Endometrial microvascular endothelial cells (primary cell): ENCODE measurements around the gene UBE2D3. TPM values are rescaled to one million over a fixed set of nuclear protein-coding genes. Genes with fewer than 3 reads are reported as not detected.

Source experiments
- in situ Hi-C: cut with HindIII; loops from 2 replicates; pipeline ENCODE4 v1.10.0; 2017; ENCODE audit warnings: low sequenced_read_pairs, low pct_unique_long_range_greater_than_20kb; ENCODE audit errors: inconsistent ontology term
- total RNA-seq: library from RNA; depleted of rRNA; stranded (reverse); fragments of >200 nt; gene quantifications from one replicate; pipeline ENCODE4 v1.2.3, GENCODE V29; 2015; ENCODE audit errors: inconsistent ontology term

The UBE2D3 gene
- total RNA-seq, 1 donor from 2014 or later, result 372 TPM

GRCh38 chr4:102761906-102762305 lies 65.4 kb downstream of the UBE2D3 start:
- in situ Hi-C loops, result no loop called here

- in situ Hi-C loops, result no loop called here
These were observed 66.1 kb downstream of the UBE2D3 start for GRCh38 chr4:102761296-102761701.

GRCh38 chr4:102760645-102761295 lies 66.6 kb downstream of the UBE2D3 start, which contains the start of gene MANBA:
TSS of gene MANBA (minus strand) at chr4:102760968. CDS start at chr4:102760894, 74 bp downstream.
- in situ Hi-C loops, result no loop called here

- in situ Hi-C loops, result no loop called here
These were observed 67.3 kb downstream of the UBE2D3 start for GRCh38 chr4:102759831-102760644.

- in situ Hi-C loops, result no loop called here
These were observed 68.8 kb downstream of the UBE2D3 start for GRCh38 chr4:102758241-102759160.

GRCh38 chr4:102757681-102758080 lies 69.7 kb downstream of the UBE2D3 start:
- in situ Hi-C loops, result no loop called here

GRCh38 chr4:102754044-102754443 lies 73.3 kb downstream of the UBE2D3 start:
- in situ Hi-C loops, result no loop called here

GRCh38 chr4:102751941-102752340 lies 75.4 kb downstream of the UBE2D3 start:
- in situ Hi-C loops, result no loop called here

Other genes starting within 250 kb of the UBE2D3 start
- 7.0 TPM for gene MANBA, start 66.6 kb downstream of the UBE2D3 start, total RNA-seq
- 13.2 TPM for gene CISD2, start 41.4 kb upstream of the UBE2D3 start, total RNA-seq
- gene SLC9B1, start 192.2 kb upstream of the UBE2D3 start, total RNA-seq, result not detected
- 21.4 TPM for gene SLC9B2, start 249.2 kb upstream of the UBE2D3 start, total RNA-seq